ENCODE measurements around the gene HOXA7.

The HOXA7 gene

GRCh38 chr7:27124902-27125689 is 31.4 kb downstream of the HOXA7 start:
- no peak for DNase-seq
- Histone ChIP-seq H3K79me2 (ENCODE audit: low read length) (no peaks in the 10 kb centered on the region), H3K4me1 (ENCODE audit: low read length) (no peaks in the 10 kb centered on the region), H2AFZ (ENCODE audit: low read length) (no peak overlapping the region), H3K9ac (ENCODE audit: low read length) (no peak overlapping the region), H3K9me3 (replicated peaks; ENCODE audit: insufficient read depth, low read length) (no peaks in the 10 kb centered on the region), H3F3A (ENCODE audit: insufficient read depth, low read length) (no peaks in the 10 kb centered on the region), H3K27me3 (replicated peaks; ENCODE audit: insufficient read depth, low read length) (0 out of 2 replicates have a peak, but pooled peaks cover 6% of the 10 kb centered on the region), H3K27ac (ENCODE audit: low read length) (no peak overlapping the region), H3K9me2 (replicated peaks; ENCODE audit: insufficient read depth, low read length) (no peaks in the 10 kb centered on the region), H3K36me3 (replicated peaks; ENCODE audit: insufficient read depth, low read length) (no peaks in the 10 kb centered on the region), H4K20me1 (ENCODE audit: insufficient read depth, low read length) (no peaks in the 10 kb centered on the region), H3K4me3 (ENCODE audit: low read length) (no peak overlapping the region), H3K4me2 (ENCODE audit: low read depth, low read length) (no peak overlapping the region)
- TF ChIP-seq CTCF (IDR thresholded peaks at IDR 0.05; ENCODE audit: low read length) (no peak), EZH2phosphoT487 (IDR thresholded peaks at IDR 0.05; ENCODE audit: low read length) (no peak), EZH2 (optimal IDR thresholded peaks at IDR 0.05; ENCODE audit: low read depth, low read length) (no peak)

GRCh38 chr7:27124096-27124901 is 32.2 kb downstream of the HOXA7 start:
- H3K4me2 ChIP-seq (ENCODE audit: low read depth, low read length): no peak overlapping the region
- H3K9ac ChIP-seq (ENCODE audit: low read length): no peak overlapping the region
- H3K4me1 ChIP-seq (ENCODE audit: low read length): no peaks in the 10 kb centered on the region
- no peak overlapping the region for H3K27ac ChIP-seq (ENCODE audit: low read length)
- H3F3A ChIP-seq (ENCODE audit: insufficient read depth, low read length): no peaks in the 10 kb centered on the region
- no peaks in the 10 kb centered on the region for H3K36me3 ChIP-seq (replicated peaks; ENCODE audit: insufficient read depth, low read length)
- no peak overlapping the region for H2AFZ ChIP-seq (ENCODE audit: low read length)
- H3K79me2 ChIP-seq (ENCODE audit: low read length): no peaks in the 10 kb centered on the region
- peaks cover 6% of the 10 kb centered on the region; the same call in 1 of the 2 replicates for H3K27me3 ChIP-seq (replicated peaks; ENCODE audit: insufficient read depth, low read length)
- DNase-seq: no peak
- no peaks in the 10 kb centered on the region for H3K9me3 ChIP-seq (replicated peaks; ENCODE audit: insufficient read depth, low read length)
- H3K9me2 ChIP-seq (replicated peaks; ENCODE audit: insufficient read depth, low read length): no peaks in the 10 kb centered on the region
- H3K4me3 ChIP-seq (ENCODE audit: low read length): no peak overlapping the region
- TF ChIP-seq CTCF (IDR thresholded peaks at IDR 0.05; ENCODE audit: low read length): no peak
- TF ChIP-seq EZH2 (optimal IDR thresholded peaks at IDR 0.05; ENCODE audit: low read depth, low read length): no peak
- TF ChIP-seq EZH2phosphoT487 (IDR thresholded peaks at IDR 0.05; ENCODE audit: low read length): no peak
- no peaks in the 10 kb centered on the region for H4K20me1 ChIP-seq (ENCODE audit: insufficient read depth, low read length)

GRCh38 chr7:27123477-27124053 is 32.9 kb downstream of the HOXA7 start:
- Histone ChIP-seq H3K4me2 (ENCODE audit: low read depth, low read length) (no peak overlapping the region), H3K4me3 (ENCODE audit: low read length) (no peak overlapping the region), H3K79me2 (ENCODE audit: low read length) (no peaks in the 10 kb centered on the region), H3K27ac (ENCODE audit: low read length) (no peak overlapping the region), H3K9me3 (replicated peaks; ENCODE audit: insufficient read depth, low read length) (no peaks in the 10 kb centered on the region), H3K4me1 (ENCODE audit: low read length) (no peaks in the 10 kb centered on the region), H3K36me3 (replicated peaks; ENCODE audit: insufficient read depth, low read length) (no peaks in the 10 kb centered on the region), H2AFZ (ENCODE audit: low read length) (no peak overlapping the region), H3K27me3 (replicated peaks; ENCODE audit: insufficient read depth, low read length) (peaks cover 6% of the 10 kb centered on the region; the same call in 1 of the 2 replicates), H3K9ac (ENCODE audit: low read length) (no peak overlapping the region), H3K9me2 (replicated peaks; ENCODE audit: insufficient read depth, low read length) (no peaks in the 10 kb centered on the region), H3F3A (ENCODE audit: insufficient read depth, low read length) (no peaks in the 10 kb centered on the region), H4K20me1 (ENCODE audit: insufficient read depth, low read length) (no peaks in the 10 kb centered on the region)
- no peak for DNase-seq
- TF ChIP-seq EZH2phosphoT487 (IDR thresholded peaks at IDR 0.05; ENCODE audit: low read length): no peak
- TF ChIP-seq CTCF (IDR thresholded peaks at IDR 0.05; ENCODE audit: low read length): no peak
- no peak for TF ChIP-seq EZH2 (optimal IDR thresholded peaks at IDR 0.05; ENCODE audit: low read depth, low read length)
